Hindlimb muscle (tissue), 1 donor: Measurements from ENCODE around the gene TF. TPM values are rescaled to one million over a fixed set of nuclear protein-coding genes. Genes with fewer than 3 reads are reported as not detected.

Source experiments
- DNase-seq: peaks from one replicate; pipeline ENCODE4 v3.0.0-alpha.2; 2013
- polyA plus RNA-seq: library from polyadenylated mRNA; unstranded; fragments of 120-200 nt; gene quantifications from one replicate; pipeline ENCODE4 v1.2.1, GENCODE V29; 2013; ENCODE audit not compliant: insufficient read length

TF gene
- polyA plus RNA-seq, 1 donor: 5.9 TPM

DNA sequence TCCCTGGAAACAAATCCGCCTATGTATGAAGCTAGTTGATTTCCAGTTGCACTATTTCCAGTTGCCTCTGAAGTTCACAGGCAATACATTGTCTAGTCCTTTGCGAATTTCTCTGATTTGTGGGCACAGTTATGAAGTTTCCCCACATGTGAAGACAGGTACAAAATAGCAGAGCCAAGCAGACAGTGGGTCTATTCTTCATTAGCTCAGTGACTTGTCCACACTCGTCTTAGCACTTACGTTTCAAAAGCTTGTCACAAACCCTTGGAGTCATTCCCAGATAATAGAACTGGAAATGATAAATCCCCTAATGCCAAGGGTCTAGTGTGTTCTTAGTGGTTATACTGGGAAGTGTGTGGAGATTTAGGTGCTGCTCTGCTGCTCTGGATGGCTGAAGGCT is 73.9 kb downstream of the TF start:
- no peak for DNase-seq

DNA sequence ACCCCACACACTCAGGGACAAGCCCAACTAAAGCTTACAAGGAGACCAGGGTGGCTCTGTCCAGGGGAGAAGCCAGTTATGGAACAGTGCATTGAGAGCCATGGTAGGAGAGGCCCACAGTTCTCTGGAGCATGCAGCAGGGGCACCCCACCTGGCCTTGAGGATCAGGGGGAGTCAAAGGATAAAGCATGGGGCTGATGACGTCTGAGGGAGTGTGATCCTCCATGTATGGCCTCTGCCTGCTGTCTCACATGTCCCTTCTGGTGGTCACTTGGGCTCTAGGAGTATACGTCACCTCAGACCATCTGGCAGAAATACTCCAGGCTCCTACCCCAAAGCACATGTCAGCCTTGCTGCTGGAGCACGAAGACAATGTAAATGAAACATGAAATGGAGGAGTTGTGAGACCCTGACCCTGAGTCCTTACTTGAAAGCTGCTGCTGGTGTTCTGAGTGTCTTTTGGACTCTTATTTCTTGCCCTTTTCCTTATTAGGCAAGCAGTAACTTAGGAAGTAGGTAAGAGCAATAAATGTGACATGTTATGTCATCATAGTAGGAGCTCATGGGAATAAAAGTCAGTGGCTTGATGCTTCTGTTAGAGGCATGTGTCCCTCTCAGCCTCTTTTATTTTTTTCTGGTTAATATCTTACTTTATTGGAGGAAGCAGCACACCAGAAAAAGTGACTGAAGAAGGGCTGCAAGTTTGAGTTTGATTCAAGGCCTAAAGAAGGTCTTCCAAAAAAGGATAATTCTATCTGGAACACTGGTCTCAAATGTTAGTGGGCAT is 74.9 kb downstream of the TF start:
- no peak for DNase-seq

DNA sequence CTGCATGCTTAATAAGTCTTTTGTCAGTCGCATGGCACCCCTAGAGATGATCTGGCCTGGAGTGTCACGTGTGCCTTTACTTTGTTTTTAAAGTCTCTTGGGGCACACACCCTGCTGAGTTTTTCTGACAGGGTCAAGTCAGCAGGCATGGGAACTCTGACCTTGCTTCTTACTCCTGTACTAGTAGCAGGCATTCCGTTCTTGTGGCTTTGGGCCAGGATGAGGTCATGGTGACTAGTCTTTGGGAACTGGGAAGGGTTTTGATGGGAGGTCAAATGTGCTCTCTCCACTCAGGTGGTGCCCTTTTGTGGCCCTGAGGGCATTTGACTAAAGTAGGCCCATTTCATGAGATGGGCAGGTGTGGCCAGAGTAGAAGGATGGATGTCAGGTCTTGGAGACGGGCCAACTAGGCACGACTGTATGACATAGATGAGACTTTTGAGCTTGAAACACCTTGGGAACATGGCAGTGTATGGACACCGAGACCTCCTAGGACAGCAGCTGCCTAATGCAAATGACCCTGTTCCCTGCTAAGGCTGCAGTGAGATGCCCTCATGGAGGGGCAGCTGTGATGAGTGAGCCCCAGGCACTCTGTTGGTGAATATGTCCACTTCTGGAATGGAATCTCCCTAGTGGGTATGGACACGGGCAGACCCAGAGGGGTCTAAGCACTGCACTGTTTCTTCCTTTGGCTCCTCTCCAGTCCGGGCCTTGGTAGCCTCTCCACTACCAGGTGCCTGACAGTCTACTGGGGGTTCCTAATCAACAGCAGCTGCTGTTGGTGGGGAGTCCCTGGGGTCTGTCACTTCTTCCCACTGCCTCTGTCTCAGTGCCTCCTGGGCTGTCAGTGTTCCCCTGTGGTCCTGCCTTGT is 75.8 kb downstream of the TF start:
- DNase-seq: no peak

DNA sequence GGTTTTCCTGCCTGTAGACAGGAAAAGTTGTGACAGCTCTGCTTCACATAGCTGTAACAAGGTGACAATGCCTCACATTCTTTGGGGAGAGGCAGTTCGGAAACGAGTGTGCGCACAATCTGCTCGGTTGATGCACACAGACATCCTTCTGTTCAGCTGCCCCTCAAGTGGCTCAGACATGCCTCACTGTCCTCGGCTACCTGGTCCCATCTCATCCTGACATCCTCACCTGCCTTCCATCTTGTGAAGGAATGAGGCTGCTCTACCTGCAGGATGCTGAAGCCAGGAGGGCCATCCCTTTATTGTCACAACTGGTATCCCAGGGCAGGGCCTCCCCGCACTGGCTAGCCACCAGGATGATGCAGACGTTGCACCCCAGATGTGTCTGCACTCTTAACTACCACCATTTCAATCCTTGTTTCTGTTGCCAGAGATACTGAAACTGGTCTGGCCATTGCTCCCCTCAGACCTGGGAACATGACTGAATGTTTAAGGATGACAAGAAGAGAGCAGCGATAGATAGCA is 78.8 kb downstream of the TF start:
- no peak for DNase-seq

DNA sequence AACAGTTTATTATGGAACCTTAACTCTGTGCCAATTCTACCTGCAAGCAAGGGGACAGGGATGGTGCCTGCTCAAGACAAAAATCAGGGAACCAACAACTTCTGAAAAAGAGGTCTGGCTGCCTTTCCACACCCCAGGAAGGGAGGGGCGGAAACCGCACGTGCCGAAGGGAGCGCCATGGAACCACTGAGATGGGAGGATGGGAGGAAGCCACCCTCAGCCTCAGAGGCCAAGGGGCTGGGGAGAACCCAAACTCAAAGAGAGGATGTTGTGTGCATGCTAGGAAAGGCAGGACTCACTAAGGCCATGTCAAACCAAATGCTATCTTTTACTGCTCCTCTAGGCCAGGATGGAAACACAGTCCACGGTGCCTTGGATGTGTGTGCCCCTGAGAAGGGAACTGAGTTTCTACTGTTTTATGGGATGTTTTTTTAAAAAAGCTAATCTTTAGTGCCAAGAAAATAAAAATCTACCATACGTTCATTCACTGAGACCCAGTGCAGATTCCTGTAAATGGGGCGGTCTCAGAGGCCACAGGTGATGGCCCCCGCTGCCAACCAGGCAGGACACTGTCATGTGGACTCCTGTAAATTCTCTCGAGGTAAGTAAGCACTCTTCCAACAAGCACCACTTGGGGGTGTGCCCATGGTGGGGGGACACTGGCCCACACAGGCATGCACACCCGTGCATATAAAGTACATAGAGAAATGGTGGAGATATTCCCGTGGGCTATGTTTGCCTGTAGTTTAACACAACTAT is 80.0 kb downstream of the TF start:
- no peak for DNase-seq

DNA sequence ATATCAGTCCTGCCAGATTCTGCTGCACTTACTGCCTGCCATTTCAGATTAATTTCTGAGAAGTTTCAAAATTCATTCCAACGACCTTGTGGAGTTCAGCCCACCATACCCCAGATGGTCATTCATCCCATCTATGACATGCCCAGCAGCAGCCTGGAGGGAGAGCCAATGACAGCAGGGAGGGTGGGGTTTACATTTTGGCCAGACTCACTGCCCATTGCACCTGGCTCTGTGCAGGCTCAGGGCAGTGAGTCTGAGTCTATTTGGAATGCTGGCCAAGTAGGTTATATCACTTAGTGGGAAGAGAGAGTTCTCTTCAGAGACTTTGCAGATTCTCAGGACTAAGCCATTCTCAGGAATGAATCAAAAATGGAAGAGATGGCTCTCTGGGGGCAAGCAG is 80.9 kb downstream of the TF start:
- DNase-seq: no peak

DNA sequence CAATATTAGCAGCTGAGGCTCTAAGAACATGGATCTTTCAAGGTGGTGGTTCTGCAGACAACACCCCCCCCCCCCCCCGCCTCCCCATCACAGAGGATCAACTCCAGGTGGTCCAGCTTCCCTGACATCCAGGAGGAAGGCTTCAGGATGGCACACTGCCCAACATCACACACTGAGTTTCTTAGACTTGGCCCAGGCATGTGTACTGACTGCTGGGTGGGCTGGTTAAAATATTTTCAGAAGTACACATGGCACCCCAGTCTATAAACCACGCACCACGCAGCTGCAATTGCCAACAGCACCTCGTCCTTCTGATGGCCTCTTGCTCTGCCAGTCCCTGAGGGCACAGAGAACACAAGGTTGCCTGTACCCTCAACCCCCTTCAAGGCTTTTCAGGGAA is 81.5 kb downstream of the TF start:
- DNase-seq: no peak

DNA sequence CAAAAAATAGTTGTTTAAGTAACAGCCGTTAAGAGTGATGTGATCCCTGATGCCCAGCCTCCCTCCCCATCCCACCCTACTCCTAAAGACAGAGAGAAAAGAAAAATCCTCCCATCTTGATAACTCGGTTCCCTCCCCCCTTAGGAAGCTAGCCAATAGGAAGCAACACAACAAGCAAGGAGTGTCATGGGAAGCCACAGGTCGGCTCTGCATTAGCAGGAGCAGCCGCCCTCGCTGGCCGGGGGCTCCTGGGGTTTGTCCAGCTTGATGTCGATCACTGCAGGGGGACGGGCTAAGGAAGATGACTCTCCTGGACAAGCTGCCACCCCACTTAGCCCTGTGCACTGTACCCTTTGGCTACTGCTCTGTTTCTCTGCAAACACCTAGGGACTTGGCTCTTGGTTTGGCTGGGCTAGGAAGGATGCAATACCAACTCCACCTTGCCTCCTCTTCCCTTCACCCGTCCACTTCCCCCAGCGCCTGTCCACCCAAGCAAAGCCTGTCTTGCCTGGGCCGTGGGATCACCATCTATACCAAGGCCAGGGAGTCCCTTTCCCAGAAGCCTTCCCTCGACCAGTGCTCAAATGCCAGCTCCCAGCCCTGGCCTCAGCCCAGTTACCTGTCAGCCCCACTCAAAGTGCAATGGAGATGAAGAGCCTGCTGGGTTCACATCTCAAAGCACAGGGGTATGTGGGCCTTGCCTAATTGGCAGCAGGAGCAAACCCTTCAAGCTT is 82.5 kb downstream of the TF start:
- no peak for DNase-seq

DNA sequence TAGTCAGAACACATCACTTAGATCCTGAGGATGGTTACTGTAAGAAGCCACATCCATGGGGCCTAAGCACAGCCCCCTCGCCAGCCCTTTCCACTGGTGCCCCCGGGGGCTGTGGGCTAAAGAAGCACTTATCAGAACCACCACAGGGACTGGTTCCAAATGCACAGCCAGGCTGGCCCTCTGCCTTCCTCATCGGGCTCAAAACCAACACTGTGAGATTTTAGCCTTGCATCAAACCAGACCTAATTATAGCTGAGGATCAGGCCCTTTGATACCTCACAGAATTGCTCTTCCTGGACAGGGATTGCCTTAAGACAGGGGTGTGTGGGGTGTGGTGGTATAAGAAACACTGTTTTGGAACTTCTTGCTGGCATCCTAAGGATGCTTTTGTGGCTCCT is 83.1 kb downstream of the TF start:
- DNase-seq: no peak

DNA sequence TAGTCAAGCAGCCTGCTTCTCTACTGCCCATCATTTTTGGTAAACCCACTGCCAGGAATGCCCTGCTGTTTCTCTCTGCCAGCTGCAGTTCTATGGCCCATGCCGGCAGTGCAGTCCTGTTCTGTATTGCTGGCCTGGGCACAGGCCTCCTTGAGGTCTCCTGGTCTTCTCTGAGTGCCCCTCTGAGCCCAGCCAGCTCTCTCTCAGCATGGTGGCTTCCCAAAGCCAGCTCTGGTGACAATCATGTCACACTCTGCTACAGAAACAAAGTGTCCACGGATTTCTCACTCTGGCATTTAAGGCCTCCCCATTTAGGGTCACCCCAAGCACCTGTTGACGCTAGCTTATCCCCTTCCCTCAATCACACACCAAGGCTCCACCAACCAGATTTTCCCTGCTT is 83.9 kb downstream of the TF start:
- no peak for DNase-seq

DNA sequence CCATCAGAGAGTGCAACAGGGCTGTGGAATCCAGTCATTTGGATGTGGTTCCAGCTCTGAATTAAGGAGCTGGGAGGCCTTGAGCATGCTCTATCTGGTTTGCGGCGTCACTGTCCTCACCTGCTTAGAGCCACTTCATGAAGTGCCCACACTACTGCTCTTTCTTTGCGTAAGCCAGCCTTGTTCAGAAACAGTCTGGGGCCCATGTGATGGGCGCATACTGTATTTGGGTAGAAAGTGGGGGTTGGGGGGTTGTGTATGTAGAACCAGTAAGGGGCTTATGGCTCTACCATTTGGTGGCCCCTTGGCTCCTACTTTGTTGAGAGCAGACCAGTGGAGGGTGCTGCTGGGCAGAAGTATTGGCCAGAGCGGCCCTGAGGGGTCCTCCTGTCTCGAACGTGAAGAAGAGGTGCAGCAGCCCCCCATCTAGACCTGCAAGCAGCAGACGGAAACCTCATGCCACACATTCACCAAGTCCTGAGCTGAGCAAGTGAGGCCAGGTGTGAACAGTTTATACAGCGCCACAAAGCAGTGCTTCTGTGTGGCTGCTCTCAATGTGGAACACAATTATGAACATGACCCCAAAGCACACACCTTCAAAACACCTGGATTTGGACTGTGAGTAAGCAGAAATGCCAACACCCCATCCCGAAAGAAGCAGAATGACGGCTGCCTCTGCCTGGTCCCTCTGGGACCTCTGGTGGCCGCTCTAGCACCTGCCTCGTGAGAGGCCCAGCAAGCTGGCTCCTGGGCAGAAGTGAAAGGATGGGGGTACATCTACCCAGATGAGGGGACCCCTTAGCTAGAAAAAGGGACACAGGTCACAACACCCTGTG is 86.0 kb downstream of the TF start:
- DNase-seq: no peak

DNA sequence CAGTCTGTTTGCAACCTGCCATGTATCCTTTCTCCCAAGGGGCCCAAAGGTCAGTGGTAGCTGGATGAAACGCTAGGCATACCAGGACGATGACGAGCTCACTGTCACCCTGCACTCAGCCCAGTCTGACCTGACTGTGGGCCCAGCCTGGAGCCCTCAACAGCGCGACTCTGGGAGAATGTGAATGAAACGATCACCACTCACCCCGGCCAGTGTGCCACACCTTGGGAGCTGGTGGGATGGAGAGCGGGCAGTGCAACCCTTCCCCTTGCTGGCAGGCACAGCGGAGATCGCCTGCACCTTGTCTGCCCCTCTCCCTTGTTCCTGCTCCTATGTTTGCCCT is 86.6 kb downstream of the TF start:
- no peak for DNase-seq

DNA sequence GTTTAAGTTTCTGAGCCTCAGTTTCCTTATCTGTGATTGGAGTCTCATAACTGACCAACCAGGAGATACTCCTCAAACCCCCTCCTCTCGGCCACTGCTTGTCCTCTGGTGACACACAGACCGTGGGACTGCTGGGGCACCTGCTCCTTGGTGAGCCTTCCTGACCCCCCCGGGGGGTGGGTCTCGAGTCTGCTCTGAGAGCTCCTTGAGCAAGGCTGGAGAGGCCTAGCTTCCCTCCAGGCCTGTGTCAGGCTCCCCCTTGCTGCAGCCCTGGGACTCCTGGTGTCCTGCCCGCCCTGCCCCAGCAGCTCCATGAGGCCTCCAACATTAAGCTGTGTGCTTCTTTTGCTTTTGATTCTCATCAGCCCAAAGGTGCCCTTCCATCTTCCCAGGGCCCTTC is 87.1 kb downstream of the TF start:
- no peak for DNase-seq

DNA sequence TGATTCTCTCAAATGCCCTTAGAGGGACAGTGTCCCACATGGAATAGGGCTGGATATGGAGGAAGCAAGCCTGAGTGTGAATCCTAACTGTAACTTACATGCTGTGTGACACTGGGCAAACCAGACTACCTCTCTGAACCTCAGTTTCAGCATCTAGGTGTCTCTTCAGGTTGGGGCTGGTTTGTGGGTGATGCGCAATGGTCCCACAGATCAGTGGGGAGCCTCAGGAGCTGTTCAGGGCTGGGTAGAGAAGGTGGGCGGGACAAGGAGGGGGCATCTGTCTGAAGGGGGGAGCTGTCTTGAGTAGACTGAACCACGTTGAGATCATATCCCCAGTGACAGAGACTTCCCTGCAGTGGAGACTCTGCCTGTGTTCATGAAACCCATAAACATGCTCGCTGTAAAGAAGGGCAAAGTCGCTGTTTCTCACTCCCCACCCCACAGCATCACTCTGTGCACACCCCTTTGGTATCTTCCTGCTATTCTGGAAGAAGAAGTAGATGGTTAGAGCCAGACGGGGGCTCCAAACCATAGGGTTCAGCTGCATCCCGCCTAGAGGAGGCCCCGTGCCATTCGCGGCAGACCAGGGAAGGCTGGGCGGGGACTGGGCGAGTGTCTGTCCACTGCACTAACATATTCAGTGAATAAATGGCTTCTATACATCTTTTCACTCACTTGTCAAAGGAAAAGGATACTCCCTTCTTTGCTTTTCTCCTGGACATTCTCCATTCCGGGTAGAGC is 87.9 kb downstream of the TF start:
- DNase-seq: no peak

DNA sequence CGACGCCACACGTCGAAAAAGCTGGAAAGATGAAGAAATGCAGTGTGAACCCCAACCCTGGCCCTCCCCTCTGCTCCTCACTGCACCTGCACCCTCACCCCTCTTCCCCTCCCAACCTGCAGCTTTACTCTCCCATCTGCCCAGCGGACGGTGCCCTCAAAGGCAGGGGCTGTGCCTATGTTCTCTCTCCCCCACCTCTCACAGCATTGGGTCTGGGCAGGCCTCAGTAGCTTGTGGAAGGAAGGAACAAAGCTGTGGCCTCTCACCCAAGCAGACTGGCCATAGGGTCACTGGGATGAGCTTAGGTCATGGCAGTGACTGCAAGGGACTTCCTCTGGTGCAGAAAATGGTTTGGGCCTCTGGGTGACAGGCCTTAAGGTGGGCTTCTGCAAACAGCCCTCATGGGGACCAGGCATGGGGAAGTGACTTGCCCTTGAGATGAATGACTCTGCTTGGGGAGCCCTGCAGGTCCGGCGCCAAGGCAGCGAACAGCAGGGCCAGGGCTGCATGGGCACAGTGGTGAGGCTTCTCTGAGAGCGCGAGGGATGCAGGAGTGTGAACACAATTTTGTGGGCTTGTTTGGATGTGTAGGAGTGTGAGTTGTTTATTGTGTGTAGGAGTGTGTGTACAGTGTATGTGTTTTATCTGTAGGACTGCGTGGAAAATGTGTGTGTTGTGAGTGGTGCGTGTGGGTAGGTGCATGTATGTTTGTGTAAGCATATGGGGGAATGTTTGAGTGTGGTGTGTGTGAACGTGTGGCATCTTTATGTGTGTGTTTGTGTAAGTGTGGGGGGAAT is 88.6 kb downstream of the TF start:
- no peak for DNase-seq

DNA sequence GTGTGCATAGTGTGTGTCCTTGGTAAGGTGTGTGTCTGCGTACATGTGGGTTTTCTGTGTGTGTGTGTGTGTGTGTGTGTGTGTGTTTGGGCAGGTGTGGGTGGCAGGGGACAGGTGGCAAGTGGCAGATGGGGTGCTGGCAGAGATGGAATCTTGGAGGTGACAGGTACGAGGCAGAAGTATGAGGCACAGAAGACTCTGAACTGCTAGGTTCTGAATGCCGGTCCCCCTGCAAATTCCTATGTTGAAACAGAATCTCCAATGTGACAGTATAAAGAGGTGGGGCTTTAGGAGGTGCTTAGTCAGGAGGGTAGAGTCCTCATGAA is 89.2 kb downstream of the TF start:
- no peak for DNase-seq

DNA sequence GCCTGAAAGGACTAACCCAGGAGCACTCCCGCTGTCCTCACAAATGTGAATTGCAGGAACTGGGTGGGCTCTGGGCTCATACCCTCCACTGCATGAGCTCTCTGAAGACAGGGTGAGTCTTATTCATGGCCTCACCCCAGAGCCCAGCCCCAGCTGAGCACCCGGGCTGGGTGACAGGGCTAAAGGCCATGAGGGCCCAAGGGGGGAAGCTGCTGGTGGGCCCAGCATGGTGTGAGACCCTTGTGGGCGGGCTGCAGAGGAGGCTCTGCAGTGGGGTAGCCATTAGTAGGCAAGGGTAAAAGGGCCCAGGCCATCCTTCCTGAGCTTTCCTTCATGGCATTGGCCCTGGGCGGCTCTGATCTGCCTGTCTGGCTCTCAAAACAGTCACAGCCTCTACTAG is 89.8 kb downstream of the TF start:
- no peak for DNase-seq

DNA sequence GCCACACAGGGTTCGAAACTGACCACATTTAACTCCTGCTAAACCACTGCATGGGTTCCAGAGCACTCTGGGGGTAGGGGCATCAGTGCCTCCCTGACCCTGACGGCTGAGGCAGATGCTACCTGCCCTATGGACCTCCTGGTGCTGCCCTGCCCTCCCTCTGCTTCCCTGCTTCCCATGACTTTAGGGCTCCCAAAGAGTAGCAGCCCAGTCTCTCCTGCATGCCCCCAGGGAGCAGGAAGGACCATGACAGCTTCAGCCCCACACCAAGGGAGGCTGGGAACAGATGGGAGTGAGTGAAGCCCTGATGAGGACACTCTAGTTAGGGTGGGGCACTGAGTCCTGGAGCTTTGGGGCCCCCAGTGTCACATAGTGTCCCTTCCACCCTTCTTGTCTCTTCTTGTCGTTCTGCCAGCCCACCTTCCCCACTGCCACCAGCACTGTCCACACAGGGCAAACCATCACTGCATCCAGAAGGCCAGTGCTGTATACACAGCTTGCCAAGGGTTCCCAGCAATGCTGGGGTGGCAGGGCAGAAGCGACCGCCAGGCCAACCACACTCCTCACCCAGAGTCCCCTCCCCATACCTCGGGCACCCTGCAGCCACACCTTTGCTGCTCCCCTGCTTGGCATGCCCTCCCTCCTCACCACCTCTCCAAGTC is 90.4 kb downstream of the TF start:
- no peak for DNase-seq

DNA sequence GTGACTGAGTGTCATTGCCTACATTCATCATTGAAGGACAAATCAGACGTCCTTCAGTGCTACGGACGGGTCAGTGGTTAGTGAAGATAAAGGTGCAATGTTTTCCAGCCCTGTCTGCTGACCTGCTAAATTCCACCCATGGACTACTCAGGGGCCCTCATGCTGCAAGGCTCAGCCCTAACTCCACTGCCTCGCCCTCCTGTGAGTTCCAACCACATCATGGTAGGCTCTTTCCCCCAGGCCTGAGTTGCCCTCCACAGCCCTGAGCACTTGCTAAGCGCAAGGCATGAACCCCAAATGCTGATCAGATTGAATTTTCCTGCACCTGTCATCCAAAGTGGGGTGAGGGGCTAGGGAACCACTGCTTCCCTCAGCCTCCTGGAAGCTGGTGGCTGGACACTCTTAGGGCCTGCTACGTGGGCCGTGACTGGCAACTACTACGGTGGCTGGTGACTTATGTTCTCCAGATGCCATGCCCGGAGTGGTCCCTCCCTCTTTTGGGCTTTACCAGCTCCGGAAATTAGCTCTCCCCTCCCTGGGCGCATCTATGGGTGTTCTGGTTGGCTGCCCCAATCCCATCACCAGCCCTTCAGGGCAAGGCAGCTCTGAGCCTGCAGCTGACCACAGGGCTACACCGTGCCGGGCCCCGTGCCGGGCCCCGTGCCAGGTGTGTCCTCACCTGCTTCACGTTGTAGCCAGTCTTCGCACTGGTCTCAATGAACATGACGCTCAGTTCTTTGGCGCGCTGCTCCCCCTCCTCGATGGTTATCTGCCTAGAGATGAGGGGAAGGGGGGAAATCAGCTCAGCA is 91.5 kb downstream of the TF start:
- no peak for DNase-seq
